GM21390 (cell line): ENCODE measurements around the gene GABRB1.

ENCODE experiments used
- ATAC-seq: cut with Tn5 transposase; IDR thresholded peaks from one replicate; pipeline ENCODE4 v1.9.1; 2021; ENCODE audit not compliant: unreplicated experiment

GABRB1 gene

GRCh38 chr4:47031011-47031678 is at the start of gene GABRB1:
TSS of gene GABRB1 (plus strand) at chr4:47031567.
- ATAC-seq = no peak

- no peak for ATAC-seq
Observed at GRCh38 chr4:46984781-46985180, 46.6 kb upstream of the GABRB1 start.

GRCh38 chr4:46986922-46987638 is 44.3 kb upstream of the GABRB1 start:
- ATAC-seq = no peak

GRCh38 chr4:46992338-46992737 is 39.0 kb upstream of the GABRB1 start:
- no peak for ATAC-seq

- no peak for ATAC-seq
Observed at GRCh38 chr4:46993075-46994006, 38.0 kb upstream of the GABRB1 start, which contains the start of gene GABRA4. TSS of gene GABRA4 (minus strand) at chr4:46993581. CDS start at chr4:46993424, 157 bp downstream.

GRCh38 chr4:46994007-46994405 is 37.4 kb upstream of the GABRB1 start:
- no peak for ATAC-seq

GRCh38 chr4:46999566-46999965 is 31.8 kb upstream of the GABRB1 start:
- ATAC-seq = no peak

- no peak for ATAC-seq
Observed at GRCh38 chr4:47000406-47000805, 31.0 kb upstream of the GABRB1 start.

GRCh38 chr4:47002580-47002979 is 28.8 kb upstream of the GABRB1 start:
- no peak for ATAC-seq

- no peak for ATAC-seq
Observed at GRCh38 chr4:47010347-47010911, 20.9 kb upstream of the GABRB1 start.

- peak; percentile 93 for ATAC-seq
Observed at GRCh38 chr4:47010912-47011446, 20.4 kb upstream of the GABRB1 start.

- ATAC-seq = no peak
Observed at GRCh38 chr4:47012676-47013075, 18.7 kb upstream of the GABRB1 start.

- ATAC-seq = no peak
Observed at GRCh38 chr4:47013373-47013772, 18.0 kb upstream of the GABRB1 start.

- ATAC-seq = no peak
Observed at GRCh38 chr4:47017081-47017480, 14.3 kb upstream of the GABRB1 start.

- ATAC-seq = no peak
Observed at GRCh38 chr4:47017494-47017893, 13.9 kb upstream of the GABRB1 start.

- ATAC-seq = peak; percentile 30
Observed at GRCh38 chr4:47031751-47032404, 511 bp downstream of the GABRB1 start.

GRCh38 chr4:47032405-47033106 is 1.2 kb downstream of the GABRB1 start:
- ATAC-seq = peak; percentile 87

GRCh38 chr4:47038263-47038662 is 6.9 kb downstream of the GABRB1 start:
- no peak for ATAC-seq

GRCh38 chr4:47040828-47041227 is 9.5 kb downstream of the GABRB1 start:
- no peak for ATAC-seq

GRCh38 chr4:47043821-47044220 is 12.5 kb downstream of the GABRB1 start:
- ATAC-seq = no peak
